ENCODE results near the gene TCF4. TPM values are rescaled to one million over a fixed set of nuclear protein-coding genes. Genes with fewer than 3 reads are reported as not detected.

TCF4 gene
- total RNA-seq, 1 experiment from 2014 or later, result 104 TPM

- ChIA-PET CTCF (interaction anchor here (0.6 to 1.0 kb wide), 2 partner anchors 76 to 87 kb away, joined by 3 to 4 read pairs; no protein-coding TSS in a partner anchor), POLR2A (interaction anchor here (0.6 to 0.7 kb wide), 2 partner anchors 189 to 789 kb away, joined by 3 to 4 read pairs; no protein-coding TSS in a partner anchor)
- no peak for TF ChIP-seq ATF2 (CRISPR knock-in tag; IDR thresholded peaks at IDR 0.05; ENCODE audit: borderline replicate concordance, low read depth)
- TF ChIP-seq ZNF263 (CRISPR knock-in tag; IDR thresholded peaks at IDR 0.05; ENCODE audit: low read depth), result no peak
- TF ChIP-seq MLX (CRISPR knock-in tag; IDR thresholded peaks at IDR 0.05), result no peak
- no peak for TF ChIP-seq ZNF671 (CRISPR knock-in tag; IDR thresholded peaks at IDR 0.05)
- no peak for TF ChIP-seq USF2 (CRISPR knock-in tag; IDR thresholded peaks at IDR 0.05)
- TF ChIP-seq NFYB (CRISPR knock-in tag; conservative IDR thresholded peaks at IDR 0.05; ENCODE audit: low read depth), result no peak
- no peak for TF ChIP-seq NR1H2 (CRISPR knock-in tag; IDR thresholded peaks at IDR 0.05)
- TF ChIP-seq ZNF532 (CRISPR knock-in tag; IDR thresholded peaks at IDR 0.05; ENCODE audit: borderline replicate concordance), result no peak
- TF ChIP-seq EMX1 (CRISPR knock-in tag; IDR thresholded peaks at IDR 0.05), result no peak
- TF ChIP-seq ZNF232 (CRISPR knock-in tag; IDR thresholded peaks at IDR 0.05), result no peak
- TF ChIP-seq NR3C1 (CRISPR knock-in tag; conservative IDR thresholded peaks at IDR 0.05; ENCODE audit: low read depth), result no peak
- TF ChIP-seq GRHL2 (CRISPR knock-in tag; IDR thresholded peaks at IDR 0.05; ENCODE audit: insufficient replicate concordance, severe bottlenecking), result no peak
- TF ChIP-seq CREM (CRISPR knock-in tag; IDR thresholded peaks at IDR 0.05), result no peak
- no peak for TF ChIP-seq ZNF317 (CRISPR knock-in tag; IDR thresholded peaks at IDR 0.05; ENCODE audit: borderline replicate concordance, low read depth)
- TF ChIP-seq TEAD4 (CRISPR knock-in tag; IDR thresholded peaks at IDR 0.05), result no peak
- TF ChIP-seq KAT7 (CRISPR knock-in tag; IDR thresholded peaks at IDR 0.05; ENCODE audit: borderline replicate concordance), result no peak
- H3K4me3 Mint-ChIP-seq, result peak overlapping the region; percentile 46; the same call in 1 of the 2 replicates
- no peak for DNase-seq (ENCODE audit: low spot score)
- H3K36me3 Mint-ChIP-seq, result no peaks in the 10 kb centered on the region
- no peaks in the 10 kb centered on the region for H3K27me3 Mint-ChIP-seq (ENCODE audit: low read depth)
- peaks cover 49% of the 10 kb centered on the region for H3K4me1 Mint-ChIP-seq
- H3K9me3 Mint-ChIP-seq, result no peaks in the 10 kb centered on the region
- ATAC-seq, result no peak
- H3K27ac Mint-ChIP-seq, result no peak overlapping the region
These were observed 76.7 kb downstream of the TCF4 start for GRCh38 chr18:55511277-55511676.

GRCh38 chr18:55510809-55511208 is 77.2 kb downstream of the TCF4 start:
- Mint-ChIP-seq H3K4me3 (peak overlapping the region; percentile 46), H3K9me3 (no peaks in the 10 kb centered on the region), H3K27me3 (ENCODE audit: low read depth) (no peaks in the 10 kb centered on the region), H3K4me1 (peaks cover 54% of the 10 kb centered on the region), H3K27ac (peak overlapping the region; percentile 98), H3K36me3 (no peaks in the 10 kb centered on the region)
- DNase-seq (ENCODE audit: low spot score), result no peak
- ATAC-seq, result no peak
- CTCF ChIA-PET, result interaction anchor here (1.0 kb wide), 1 partner anchor 76 kb away, joined by 4 read pairs; no protein-coding TSS in a partner anchor
- POLR2A ChIA-PET, result interaction anchor here (0.7 kb wide), 1 partner anchor 189 kb away, joined by 3 read pairs; no protein-coding TSS in a partner anchor
- TF ChIP-seq TEAD4 (CRISPR knock-in tag; IDR thresholded peaks at IDR 0.05), result no peak
- TF ChIP-seq MXD4 (CRISPR knock-in tag; IDR thresholded peaks at IDR 0.05; ENCODE audit: borderline replicate concordance), result no peak
- TF ChIP-seq SP1 (CRISPR knock-in tag; conservative IDR thresholded peaks at IDR 0.05), result no peak
- no peak for TF ChIP-seq GTF2I (CRISPR knock-in tag; conservative IDR thresholded peaks at IDR 0.05)
- no peak for TF ChIP-seq ARID4B (CRISPR knock-in tag; IDR thresholded peaks at IDR 0.05; ENCODE audit: borderline replicate concordance)
- TF ChIP-seq NR3C1 (CRISPR knock-in tag; conservative IDR thresholded peaks at IDR 0.05; ENCODE audit: low read depth), result no peak
- no peak for TF ChIP-seq FOXJ3 (CRISPR knock-in tag; IDR thresholded peaks at IDR 0.05; ENCODE audit: borderline replicate concordance)
- TF ChIP-seq USF2 (CRISPR knock-in tag; IDR thresholded peaks at IDR 0.05), result no peak
- TF ChIP-seq ZNF263 (CRISPR knock-in tag; IDR thresholded peaks at IDR 0.05; ENCODE audit: low read depth), result no peak
- TF ChIP-seq SMAD3 (CRISPR knock-in tag; IDR thresholded peaks at IDR 0.05; ENCODE audit: borderline replicate concordance), result no peak
- no peak for TF ChIP-seq ZNF121 (CRISPR knock-in tag; IDR thresholded peaks at IDR 0.05)

Measured in WTC11 (cell line).